ENCODE results near the gene HDAC11.

HDAC11 gene

GRCh38 chr3:13544951-13545651, 65.0 kb downstream of the HDAC11 start:
- DNase-seq, result no peak

GRCh38 chr3:13545952-13546454, 65.9 kb downstream of the HDAC11 start:
- no peak for DNase-seq

DNA sequence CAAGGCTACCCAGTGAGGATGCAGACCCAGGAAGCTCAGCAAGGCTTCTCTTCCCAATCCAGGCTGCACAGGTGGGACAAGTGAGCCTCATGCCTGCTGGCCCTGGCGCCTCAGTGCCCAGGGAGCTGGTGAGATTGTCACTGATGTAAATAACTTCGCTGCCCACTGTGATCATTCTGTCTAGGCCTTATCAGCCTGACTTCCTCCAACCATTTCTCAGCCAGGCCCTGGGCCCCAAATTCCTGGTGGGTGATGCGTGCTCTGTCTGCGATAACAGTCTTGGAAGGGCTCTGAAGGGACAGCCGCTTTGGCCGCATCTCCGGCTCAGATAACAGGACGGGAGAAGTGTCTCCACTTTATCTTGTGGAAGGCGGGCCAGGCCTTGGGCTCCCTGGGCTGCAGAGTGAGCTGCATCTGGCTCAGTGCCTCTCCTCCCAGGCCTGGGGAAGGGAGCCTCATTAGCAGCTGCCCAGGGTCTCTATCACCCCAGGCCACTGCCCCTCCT, 66.6 kb downstream of the HDAC11 start:
- DNase-seq, result no peak

- DNase-seq, result no peak
Measured at GRCh38 chr3:13547591-13548371, 67.7 kb downstream of the HDAC11 start.

GRCh38 chr3:13548696-13549622, 68.9 kb downstream of the HDAC11 start, which contains the start of gene FBLN2:
Gene FBLN2, plus strand, starts transcription at chr3:13549125. Its CDS starts 21,231 bp downstream, at chr3:13570356.
- no peak for DNase-seq

- DNase-seq, result no peak
Measured at GRCh38 chr3:13549623-13550422, 69.7 kb downstream of the HDAC11 start.

GRCh38 chr3:13550423-13550690, 70.3 kb downstream of the HDAC11 start:
- DNase-seq, result no peak

DNA sequence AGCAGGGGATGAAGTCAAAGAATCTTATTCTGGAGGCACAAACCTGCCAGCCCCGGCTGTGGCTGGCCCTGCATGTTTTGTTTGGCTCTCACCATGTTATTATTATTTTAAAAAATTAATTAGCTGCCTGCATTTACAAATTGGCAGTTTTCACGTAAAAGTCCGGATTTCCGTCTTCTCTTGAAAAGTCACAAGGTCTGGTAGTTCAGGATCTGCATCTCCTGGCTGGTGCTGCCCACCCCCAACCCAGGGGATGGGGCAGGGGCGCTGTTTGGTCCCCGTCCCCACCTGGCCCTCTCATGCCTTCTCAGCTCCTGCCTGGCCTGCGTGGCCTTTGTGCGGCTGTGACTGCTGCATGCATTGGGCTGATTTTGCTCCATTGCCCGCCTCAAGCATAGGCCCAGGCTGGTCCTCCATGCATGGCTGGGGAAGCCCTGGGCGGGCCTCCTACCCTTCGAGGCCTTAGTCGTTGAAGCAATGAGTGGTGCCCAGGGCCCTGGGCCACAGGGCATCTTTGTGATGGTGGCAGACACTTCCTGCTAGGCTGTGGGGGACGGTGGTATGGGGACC, 70.8 kb downstream of the HDAC11 start:
- DNase-seq, result no peak

- DNase-seq, result no peak
Measured at GRCh38 chr3:13552857-13553652, 72.9 kb downstream of the HDAC11 start.

DNA sequence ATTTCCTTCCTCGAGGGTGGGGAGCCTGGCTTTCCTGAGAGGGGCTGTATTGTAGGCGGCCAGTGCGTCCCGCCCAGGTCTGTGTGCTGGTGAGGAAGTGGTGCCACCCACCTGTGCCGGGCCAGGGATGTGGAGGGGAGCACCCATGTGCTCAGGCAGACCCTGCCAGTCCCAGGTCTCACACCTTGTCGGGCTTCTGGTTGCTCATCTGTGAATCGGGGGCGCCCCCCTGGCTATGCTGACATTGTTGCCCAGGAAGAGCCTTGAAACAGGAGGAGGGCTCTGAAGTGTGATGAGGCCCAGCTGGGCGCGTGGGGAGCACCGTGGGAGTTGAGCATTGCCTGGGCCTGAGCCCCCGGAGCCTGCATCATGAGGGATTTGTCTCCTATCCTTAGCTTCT, 73.6 kb downstream of the HDAC11 start:
- DNase-seq, result no peak

GRCh38 chr3:13555753-13556152, 75.6 kb downstream of the HDAC11 start:
- DNase-seq, result no peak

All from inflammatory macrophage (primary cell).